ENCODE data around the gene MMP13.
"Not testable (repeated sequence)": the region's sequence is repeated elsewhere in the genome, so short reads cannot be mapped to it uniquely, and the experiment has no call there.

DNA sequence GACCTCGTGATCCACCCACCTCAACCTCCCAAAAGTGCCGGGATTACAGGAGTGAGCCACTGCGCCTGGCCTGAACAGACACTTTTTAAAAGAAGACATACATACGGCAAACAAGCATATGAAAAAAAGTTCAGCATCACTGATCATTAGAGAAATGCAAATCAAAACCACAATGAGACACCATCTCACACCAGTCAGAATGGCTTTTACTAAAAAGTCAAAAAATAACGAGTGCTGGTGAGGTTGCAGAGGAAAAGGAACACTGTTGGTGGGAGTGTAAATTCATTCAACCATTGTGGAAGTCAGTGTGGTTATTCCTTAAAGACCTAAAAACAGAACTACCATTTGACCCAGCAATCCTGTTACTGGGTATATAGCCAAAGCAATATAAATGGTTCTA lies 48.7 kb upstream of the MMP13 start:
- TF ChIP-seq POLR2AphosphoS5 (IDR thresholded peaks at IDR 0.05; ENCODE audit: borderline replicate concordance, low read depth, low read length); EZH2 (IDR thresholded peaks at IDR 0.05); FOXP2 (optimal IDR thresholded peaks at IDR 0.05; ENCODE audit: control extremely low read depth, extremely low read length, insufficient read depth): not testable (repeated sequence)

Data from SK-N-MC (cell line).